ENCODE data around the gene TNNC2.

TNNC2 gene

GRCh38 chr20:45779011-45779915 is 47.8 kb downstream of the TNNC2 start:
- no peak for DNase-seq

GRCh38 chr20:45776931-45777330 is 50.2 kb downstream of the TNNC2 start:
- no peak for DNase-seq

- DNase-seq, result no peak
Observed at GRCh38 chr20:45775411-45775810, 51.7 kb downstream of the TNNC2 start.

DNA sequence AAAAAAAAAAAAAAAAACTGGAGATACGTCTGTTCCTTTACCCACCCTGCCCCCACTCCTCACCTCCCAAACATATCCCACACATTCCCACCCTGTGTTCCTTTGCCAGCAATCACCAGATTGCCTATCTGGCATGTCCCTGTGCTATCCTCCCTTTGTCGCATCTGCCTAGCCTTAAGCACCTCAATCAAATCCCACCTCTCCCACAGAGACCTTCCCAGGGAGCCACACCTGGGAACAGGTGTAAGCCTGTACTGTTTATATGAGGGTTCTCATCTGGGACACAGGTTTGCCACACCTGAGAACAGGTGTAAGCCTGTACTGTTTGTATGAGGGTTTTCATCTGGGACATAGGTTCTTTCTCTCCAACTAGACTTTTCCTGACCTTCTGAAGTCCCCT is 52.2 kb downstream of the TNNC2 start:
- no peak for DNase-seq

Measured in NCI-H187 (cell line).